Neural cell (in vitro differentiated cells): ENCODE results near the gene NECAB3. TPM values are rescaled to one million over a fixed set of nuclear protein-coding genes. Genes with fewer than 3 reads are reported as not detected.

Experiments used
- H2AFZ ChIP-seq: fragments of 200-600, 300-800 bp; sonication (generic), shearing (Covaris generic); 2 replicates; pipeline ENCODE4 v1.6.0; 2014; ENCODE audit warnings: low read depth, mild to moderate bottlenecking, antibody characterized with exemption, low read length, moderate library complexity
- H3F3A ChIP-seq: fragments of 200-600 bp; shearing (Covaris generic); 2 replicates; pipeline ENCODE4 v1.6.1; 2016; ENCODE audit warnings: mild to moderate bottlenecking, moderate library complexity, mixed read lengths, antibody characterized with exemption, low read length; ENCODE audit not compliant: insufficient read depth, poor library complexity, severe bottlenecking
- H3K27ac ChIP-seq: fragments of 200-600, 300-800 bp; sonication (generic), shearing (Covaris generic); 2 replicates; pipeline ENCODE4 v1.5.1; 2014; ENCODE audit warnings: mild to moderate bottlenecking, low read length, moderate library complexity
- H3K27me3 ChIP-seq: fragments of 300-800, 200-600 bp; sonication (generic), shearing (Covaris generic); 2 replicates; pipeline ENCODE4 v1.6.0; 2014; ENCODE audit warnings: mild to moderate bottlenecking, low read depth, low read length, moderate library complexity; ENCODE audit not compliant: insufficient read depth
- H3K36me3 ChIP-seq: fragments of 300-800, 200-600 bp; sonication (generic), shearing (Covaris generic); 2 replicates; pipeline ENCODE4 v1.5.1; 2014; ENCODE audit warnings: mild to moderate bottlenecking, antibody characterized with exemption, low read length, moderate library complexity; ENCODE audit not compliant: insufficient read depth
- H3K4me2 ChIP-seq: fragments of 300-800, 200-600 bp; sonication (generic), shearing (Covaris generic); 2 replicates; pipeline ENCODE4 v1.6.0; 2014; ENCODE audit warnings: mild to moderate bottlenecking, low read length
- H3K4me3 ChIP-seq: fragments of 300-800, 200-600 bp; sonication (generic), shearing (Covaris generic); 2 replicates; pipeline ENCODE4 v1.5.1; 2014; ENCODE audit warnings: mild to moderate bottlenecking, low read length, moderate library complexity
- H3K79me2 ChIP-seq: fragments of 200-600 bp; shearing (Covaris generic); replicated peaks from 2 replicates; pipeline ENCODE4 v1.6.0; 2014; ENCODE audit warnings: mild to moderate bottlenecking, low read length, moderate library complexity; ENCODE audit not compliant: insufficient read depth
- H3K9ac ChIP-seq: fragments of 300-800, 200-600 bp; sonication (generic), shearing (Covaris generic); 2 replicates; pipeline ENCODE4 v1.6.1; 2016; ENCODE audit warnings: mild to moderate bottlenecking, low read length, mixed read lengths
- H3K9me2 ChIP-seq: fragments of 200-600 bp; shearing (Covaris generic); 2 replicates; pipeline ENCODE4 v1.6.1; 2016; ENCODE audit warnings: mild to moderate bottlenecking, low read length, mixed read lengths; ENCODE audit not compliant: insufficient read depth
- H3K9me3 ChIP-seq: fragments of 200-600, 300-800 bp; sonication (generic), shearing (Covaris generic); 2 replicates; pipeline ENCODE4 v1.6.1; 2016; ENCODE audit warnings: mild to moderate bottlenecking, mixed run types, low read length, moderate library complexity, mixed read lengths
- H4K20me1 ChIP-seq: fragments of 200-600 bp; shearing (Covaris generic); 2 replicates; pipeline ENCODE4 v1.6.1; 2016; ENCODE audit warnings: mild to moderate bottlenecking, mixed run types; ENCODE audit not compliant: insufficient read depth
- EP300 ChIP-seq: fragments of 450-650 bp; conservative IDR thresholded peaks from 2 replicates; pipeline ENCODE4 v1.6.1; 2014; ENCODE audit warnings: antibody characterized with exemption, mild to moderate bottlenecking, moderate library complexity; ENCODE audit not compliant: poor library complexity, severe bottlenecking
- EZH2 ChIP-seq: fragments of 200-600, 300-800 bp; shearing (Covaris generic), sonication (generic); IDR thresholded peaks from 2 replicates; pipeline ENCODE4 v1.6.1; 2014; ENCODE audit warnings: antibody characterized with exemption, low read length, borderline replicate concordance, mild to moderate bottlenecking; ENCODE audit not compliant: insufficient read depth, poor library complexity, severe bottlenecking
- MXI1 ChIP-seq: fragments of 450-650 bp; conservative IDR thresholded peaks from 2 replicates; pipeline ENCODE4 v1.6.1; 2014; ENCODE audit warnings: antibody characterized with exemption, mild to moderate bottlenecking; ENCODE audit not compliant: poor library complexity, severe bottlenecking
- POLR2AphosphoS5 ChIP-seq: IDR thresholded peaks from 2 replicates; pipeline ENCODE4 v1.6.1; 2012
- RAD21 ChIP-seq: fragments of 450-650 bp; conservative IDR thresholded peaks from 2 replicates; pipeline ENCODE4 v1.6.1; 2014; ENCODE audit warnings: antibody characterized with exemption, mild to moderate bottlenecking, moderate library complexity
- SMC3 ChIP-seq: fragments of 450-650 bp; conservative IDR thresholded peaks from 2 replicates; pipeline ENCODE4 v1.6.1; 2014; ENCODE audit warnings: antibody characterized with exemption, mild to moderate bottlenecking, moderate library complexity; ENCODE audit not compliant: poor library complexity
- TAF1 ChIP-seq: IDR thresholded peaks from 2 replicates; pipeline ENCODE4 v1.6.1; 2012; ENCODE audit warnings: low read depth
- polyA plus RNA-seq: library from polyadenylated mRNA; depleted of rRNA; stranded (reverse); fragments of >200 nt; gene quantifications from 2 replicates; pipeline ENCODE4 v1.2.3, GENCODE V29; 2014
- TF ChIP-seq, protein P1 (sequence below): fragments of 450-650 bp; IDR thresholded peaks from 2 replicates; pipeline ENCODE4 v1.5.1; 2014; ENCODE audit warnings: antibody characterized with exemption, mild to moderate bottlenecking, moderate library complexity; ENCODE audit not compliant: poor library complexity, severe bottlenecking
- TF ChIP-seq, protein P2 (sequence below): IDR thresholded peaks from 2 replicates; pipeline ENCODE4 v1.6.1; 2012; ENCODE audit warnings: borderline replicate concordance

NECAB3 gene
- polyA plus RNA-seq, 1 donor from 2014 or later: 21.4 TPM

DNA sequence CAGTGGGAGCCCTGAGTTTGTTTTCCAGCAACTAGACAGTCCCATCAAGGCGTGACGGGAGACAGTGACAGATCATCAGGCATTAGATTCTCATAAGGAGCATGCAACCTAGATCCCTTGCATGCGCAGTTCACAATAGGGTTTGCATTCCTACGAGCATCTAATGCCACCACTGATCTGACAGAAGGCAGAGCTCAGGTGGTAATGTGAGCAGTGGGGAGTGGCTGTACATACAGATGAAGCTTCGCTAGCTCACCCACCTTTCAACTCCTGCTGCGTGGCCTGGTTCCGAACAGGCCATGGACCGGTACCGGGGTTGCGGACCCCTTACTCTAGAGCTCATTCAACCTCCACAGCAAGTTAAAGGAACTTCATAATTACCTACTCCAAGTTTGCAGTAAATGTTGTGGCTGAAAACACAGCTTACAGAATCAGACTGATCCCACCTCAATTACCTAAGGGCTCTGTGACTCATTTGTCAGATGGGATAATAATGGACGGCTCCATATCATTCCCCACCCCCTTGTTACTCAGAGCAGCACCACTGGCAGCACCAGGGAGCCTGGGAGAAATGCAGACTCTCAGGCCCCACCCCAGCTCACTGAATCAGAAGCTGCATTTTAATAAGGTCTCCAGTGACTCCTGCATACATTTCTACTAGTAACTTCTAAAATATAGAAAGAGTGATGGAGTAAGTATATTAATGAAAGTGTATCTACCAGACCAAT is 30.1 kb upstream of the NECAB3 start:
- no peaks in the 10 kb centered on the region for H3K9me3 ChIP-seq
- no peaks in the 10 kb centered on the region for H3K79me2 ChIP-seq
- H3F3A ChIP-seq: no peaks in the 10 kb centered on the region
- no peaks in the 10 kb centered on the region for H4K20me1 ChIP-seq
- H3K9ac ChIP-seq: no peak overlapping the region
- TF ChIP-seq TAF1 (no peak), RAD21 (no peak), EP300 (no peak), SMC3 (no peak), MXI1 (no peak), POLR2AphosphoS5 (no peak), EZH2 (no peak)
- TF ChIP-seq, protein P1, sequence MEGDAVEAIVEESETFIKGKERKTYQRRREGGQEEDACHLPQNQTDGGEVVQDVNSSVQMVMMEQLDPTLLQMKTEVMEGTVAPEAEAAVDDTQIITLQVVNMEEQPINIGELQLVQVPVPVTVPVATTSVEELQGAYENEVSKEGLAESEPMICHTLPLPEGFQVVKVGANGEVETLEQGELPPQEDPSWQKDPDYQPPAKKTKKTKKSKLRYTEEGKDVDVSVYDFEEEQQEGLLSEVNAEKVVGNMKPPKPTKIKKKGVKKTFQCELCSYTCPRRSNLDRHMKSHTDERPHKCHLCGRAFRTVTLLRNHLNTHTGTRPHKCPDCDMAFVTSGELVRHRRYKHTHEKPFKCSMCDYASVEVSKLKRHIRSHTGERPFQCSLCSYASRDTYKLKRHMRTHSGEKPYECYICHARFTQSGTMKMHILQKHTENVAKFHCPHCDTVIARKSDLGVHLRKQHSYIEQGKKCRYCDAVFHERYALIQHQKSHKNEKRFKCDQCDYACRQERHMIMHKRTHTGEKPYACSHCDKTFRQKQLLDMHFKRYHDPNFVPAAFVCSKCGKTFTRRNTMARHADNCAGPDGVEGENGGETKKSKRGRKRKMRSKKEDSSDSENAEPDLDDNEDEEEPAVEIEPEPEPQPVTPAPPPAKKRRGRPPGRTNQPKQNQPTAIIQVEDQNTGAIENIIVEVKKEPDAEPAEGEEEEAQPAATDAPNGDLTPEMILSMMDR: no peak
- TF ChIP-seq, protein P2, sequence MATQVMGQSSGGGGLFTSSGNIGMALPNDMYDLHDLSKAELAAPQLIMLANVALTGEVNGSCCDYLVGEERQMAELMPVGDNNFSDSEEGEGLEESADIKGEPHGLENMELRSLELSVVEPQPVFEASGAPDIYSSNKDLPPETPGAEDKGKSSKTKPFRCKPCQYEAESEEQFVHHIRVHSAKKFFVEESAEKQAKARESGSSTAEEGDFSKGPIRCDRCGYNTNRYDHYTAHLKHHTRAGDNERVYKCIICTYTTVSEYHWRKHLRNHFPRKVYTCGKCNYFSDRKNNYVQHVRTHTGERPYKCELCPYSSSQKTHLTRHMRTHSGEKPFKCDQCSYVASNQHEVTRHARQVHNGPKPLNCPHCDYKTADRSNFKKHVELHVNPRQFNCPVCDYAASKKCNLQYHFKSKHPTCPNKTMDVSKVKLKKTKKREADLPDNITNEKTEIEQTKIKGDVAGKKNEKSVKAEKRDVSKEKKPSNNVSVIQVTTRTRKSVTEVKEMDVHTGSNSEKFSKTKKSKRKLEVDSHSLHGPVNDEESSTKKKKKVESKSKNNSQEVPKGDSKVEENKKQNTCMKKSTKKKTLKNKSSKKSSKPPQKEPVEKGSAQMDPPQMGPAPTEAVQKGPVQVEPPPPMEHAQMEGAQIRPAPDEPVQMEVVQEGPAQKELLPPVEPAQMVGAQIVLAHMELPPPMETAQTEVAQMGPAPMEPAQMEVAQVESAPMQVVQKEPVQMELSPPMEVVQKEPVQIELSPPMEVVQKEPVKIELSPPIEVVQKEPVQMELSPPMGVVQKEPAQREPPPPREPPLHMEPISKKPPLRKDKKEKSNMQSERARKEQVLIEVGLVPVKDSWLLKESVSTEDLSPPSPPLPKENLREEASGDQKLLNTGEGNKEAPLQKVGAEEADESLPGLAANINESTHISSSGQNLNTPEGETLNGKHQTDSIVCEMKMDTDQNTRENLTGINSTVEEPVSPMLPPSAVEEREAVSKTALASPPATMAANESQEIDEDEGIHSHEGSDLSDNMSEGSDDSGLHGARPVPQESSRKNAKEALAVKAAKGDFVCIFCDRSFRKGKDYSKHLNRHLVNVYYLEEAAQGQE: no peak
- H3K36me3 ChIP-seq: no peaks in the 10 kb centered on the region
- no peak overlapping the region for H2AFZ ChIP-seq
- no peaks in the 10 kb centered on the region for H3K9me2 ChIP-seq
- H3K4me3 ChIP-seq: no peak overlapping the region
- no peak overlapping the region for H3K27ac ChIP-seq
- no peak overlapping the region for H3K4me2 ChIP-seq
- no peaks in the 10 kb centered on the region for H3K27me3 ChIP-seq

DNA sequence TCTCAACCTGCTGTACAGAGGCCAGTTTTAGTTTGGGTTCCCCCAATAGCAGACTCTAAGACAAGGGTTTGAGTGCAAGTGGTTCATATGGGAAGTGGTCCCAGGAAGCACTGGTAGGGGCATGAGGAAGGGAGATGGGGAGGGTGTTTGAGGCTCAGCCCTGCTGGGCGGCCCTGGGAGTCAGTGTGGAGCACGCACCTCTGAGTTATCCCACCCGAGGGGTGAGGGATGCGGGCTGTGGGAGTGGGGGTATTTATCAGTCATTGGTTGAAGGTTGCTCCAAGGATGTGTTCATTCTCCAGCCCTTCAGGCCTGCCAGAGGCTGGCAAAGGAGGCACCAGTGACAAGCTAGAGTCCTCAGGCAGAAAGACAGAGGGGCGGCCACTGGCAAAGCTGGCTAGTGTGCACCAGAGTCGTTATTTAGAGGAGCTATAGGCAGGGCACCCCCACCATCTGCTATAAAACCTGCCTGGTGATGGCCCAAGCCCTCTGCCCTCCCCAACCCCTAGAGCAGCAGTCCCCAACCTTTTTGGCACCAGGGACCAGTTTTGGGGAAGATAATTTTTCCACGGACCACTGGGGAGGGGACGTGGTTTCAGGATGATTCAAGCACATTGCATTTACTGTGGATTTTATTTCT is 29.4 kb upstream of the NECAB3 start:
- H3K9ac ChIP-seq: no peak overlapping the region
- H3K9me2 ChIP-seq: no peaks in the 10 kb centered on the region
- H3K36me3 ChIP-seq: no peaks in the 10 kb centered on the region
- no peaks in the 10 kb centered on the region for H3K27me3 ChIP-seq
- TF ChIP-seq SMC3: no peak
- TF ChIP-seq EZH2: no peak
- no peak for TF ChIP-seq RAD21
- TF ChIP-seq EP300: no peak
- TF ChIP-seq, protein P2: no peak
- no peak for TF ChIP-seq TAF1
- TF ChIP-seq MXI1: no peak
- TF ChIP-seq, protein P1: no peak
- TF ChIP-seq POLR2AphosphoS5: no peak
- H4K20me1 ChIP-seq: no peaks in the 10 kb centered on the region
- no peak overlapping the region for H3K4me2 ChIP-seq
- no peaks in the 10 kb centered on the region for H3F3A ChIP-seq
- no peak overlapping the region for H3K4me3 ChIP-seq
- no peak overlapping the region for H3K27ac ChIP-seq
- H3K9me3 ChIP-seq: no peaks in the 10 kb centered on the region
- H2AFZ ChIP-seq: no peak overlapping the region
- H3K79me2 ChIP-seq: no peaks in the 10 kb centered on the region
